Activated naive CD8-positive, alpha-beta T cell treated with anti-CD3 and anti-CD28 coated beads for 36 hours (primary cell): ENCODE results near the gene IGSF23. TPM values are rescaled to one million over a fixed set of nuclear protein-coding genes. Genes with fewer than 3 reads are reported as not detected.

Experiments
- DNase-seq: peaks from one replicate; pipeline ENCODE4 v3.0.0; 2021
- H3K27ac Mint-ChIP-seq: one replicate; pipeline ENCODE4 v1.8.0; 2022; ENCODE audit warnings: mild to moderate bottlenecking, moderate library complexity, mixed read lengths
- H3K27me3 Mint-ChIP-seq: one replicate; pipeline ENCODE4 v1.8.0; 2022; ENCODE audit warnings: mild to moderate bottlenecking, mixed read lengths
- H3K36me3 Mint-ChIP-seq: one replicate; pipeline ENCODE4 v1.8.0; 2021; ENCODE audit warnings: mild to moderate bottlenecking, mixed read lengths
- H3K4me1 Mint-ChIP-seq: one replicate; pipeline ENCODE4 v1.8.0; 2021; ENCODE audit warnings: mixed read lengths
- H3K4me3 Mint-ChIP-seq: one replicate; pipeline ENCODE4 v1.8.0; 2022; ENCODE audit warnings: mild to moderate bottlenecking, moderate library complexity, mixed read lengths
- H3K9me3 Mint-ChIP-seq: one replicate; pipeline ENCODE4 v1.8.0; 2022; ENCODE audit warnings: mixed read lengths
- total RNA-seq, 2 experiments: library from RNA; stranded (reverse); gene quantifications; one replicate each; pipeline ENCODE4 v1.2.3, GENCODE V29; 2021

The IGSF23 gene
- total RNA-seq, 2 experiments from 2014 or later = not detected

- no peak for DNase-seq
- Mint-ChIP-seq H3K4me1 (no peaks in the 10 kb centered on the region), H3K27ac (no peak overlapping the region), H3K36me3 (no peaks in the 10 kb centered on the region), H3K27me3 (peaks cover 4% of the 10 kb centered on the region), H3K9me3 (no peaks in the 10 kb centered on the region), H3K4me3 (no peak overlapping the region)
Measured at GRCh38 chr19:44636439-44637389, 23.4 kb downstream of the IGSF23 start.

GRCh38 chr19:44637390-44637764 lies 24.0 kb downstream of the IGSF23 start:
- H3K36me3 Mint-ChIP-seq = no peaks in the 10 kb centered on the region
- H3K4me3 Mint-ChIP-seq = no peak overlapping the region
- H3K4me1 Mint-ChIP-seq = no peaks in the 10 kb centered on the region
- peaks cover 5% of the 10 kb centered on the region for H3K27me3 Mint-ChIP-seq
- no peaks in the 10 kb centered on the region for H3K9me3 Mint-ChIP-seq
- DNase-seq = no peak
- no peak overlapping the region for H3K27ac Mint-ChIP-seq

GRCh38 chr19:44640518-44640917 lies 27.2 kb downstream of the IGSF23 start:
- no peak overlapping the region for H3K27ac Mint-ChIP-seq
- H3K4me3 Mint-ChIP-seq = no peak overlapping the region
- H3K4me1 Mint-ChIP-seq = peaks cover 2% of the 10 kb centered on the region
- H3K36me3 Mint-ChIP-seq = no peaks in the 10 kb centered on the region
- peaks cover 12% of the 10 kb centered on the region for H3K27me3 Mint-ChIP-seq
- no peaks in the 10 kb centered on the region for H3K9me3 Mint-ChIP-seq
- DNase-seq = no peak

GRCh38 chr19:44641501-44642265 lies 28.3 kb downstream of the IGSF23 start:
- Mint-ChIP-seq H3K9me3 (no peaks in the 10 kb centered on the region), H3K36me3 (peaks cover 3% of the 10 kb centered on the region), H3K27ac (no peak overlapping the region), H3K27me3 (peaks cover 20% of the 10 kb centered on the region), H3K4me1 (peaks cover 3% of the 10 kb centered on the region), H3K4me3 (no peak overlapping the region)
- DNase-seq = no peak

GRCh38 chr19:44642377-44642776 lies 29.0 kb downstream of the IGSF23 start:
- peaks cover 21% of the 10 kb centered on the region for H3K27me3 Mint-ChIP-seq
- no peak overlapping the region for H3K27ac Mint-ChIP-seq
- peaks cover 3% of the 10 kb centered on the region for H3K4me1 Mint-ChIP-seq
- no peak overlapping the region for H3K4me3 Mint-ChIP-seq
- DNase-seq = no peak
- no peaks in the 10 kb centered on the region for H3K9me3 Mint-ChIP-seq
- H3K36me3 Mint-ChIP-seq = peaks cover 3% of the 10 kb centered on the region

- H3K27me3 Mint-ChIP-seq = peaks cover 21% of the 10 kb centered on the region
- H3K4me1 Mint-ChIP-seq = peaks cover 8% of the 10 kb centered on the region
- H3K36me3 Mint-ChIP-seq = peaks cover 3% of the 10 kb centered on the region
- H3K27ac Mint-ChIP-seq = peak within 1 kb of the TSS; percentile 42
- H3K4me3 Mint-ChIP-seq = peak within 1 kb of the TSS; percentile 89
- no peaks in the 10 kb centered on the region for H3K9me3 Mint-ChIP-seq
- peak; percentile 68 for DNase-seq
Measured at GRCh38 chr19:44643605-44644401, 30.4 kb downstream of the IGSF23 start, which contains the start of gene PVR. PVR (plus strand) TSS chr19:44643910; CDS start chr19:44644097, 187 bp downstream.

GRCh38 chr19:44644402-44645016 lies 31.1 kb downstream of the IGSF23 start:
- H3K36me3 Mint-ChIP-seq = peaks cover 3% of the 10 kb centered on the region
- no peaks in the 10 kb centered on the region for H3K9me3 Mint-ChIP-seq
- DNase-seq = no peak
- peak overlapping the region; percentile 42 for H3K27ac Mint-ChIP-seq
- peaks cover 21% of the 10 kb centered on the region for H3K27me3 Mint-ChIP-seq
- H3K4me3 Mint-ChIP-seq = peak overlapping the region; percentile 89
- peaks cover 8% of the 10 kb centered on the region for H3K4me1 Mint-ChIP-seq

GRCh38 chr19:44645407-44646048 lies 32.2 kb downstream of the IGSF23 start:
- Mint-ChIP-seq H3K27me3 (peaks cover 21% of the 10 kb centered on the region), H3K27ac (no peak overlapping the region), H3K36me3 (peaks cover 7% of the 10 kb centered on the region), H3K9me3 (no peaks in the 10 kb centered on the region), H3K4me3 (no peak overlapping the region), H3K4me1 (peaks cover 8% of the 10 kb centered on the region)
- DNase-seq = no peak

- H3K9me3 Mint-ChIP-seq = no peaks in the 10 kb centered on the region
- H3K27me3 Mint-ChIP-seq = peaks cover 21% of the 10 kb centered on the region
Measured at GRCh38 chr19:44646049-44646416, 32.7 kb downstream of the IGSF23 start.

GRCh38 chr19:44647144-44647543 lies 33.8 kb downstream of the IGSF23 start:
- H3K4me3 Mint-ChIP-seq = no peak overlapping the region
- H3K27ac Mint-ChIP-seq = no peak overlapping the region
- peaks cover 13% of the 10 kb centered on the region for H3K36me3 Mint-ChIP-seq
- no peak for DNase-seq
- peaks cover 8% of the 10 kb centered on the region for H3K4me1 Mint-ChIP-seq
- H3K27me3 Mint-ChIP-seq = peaks cover 15% of the 10 kb centered on the region
- no peaks in the 10 kb centered on the region for H3K9me3 Mint-ChIP-seq

More at GRCh38 chr19:44646049-44646416, 32.7 kb downstream of the IGSF23 start:
- Mint-ChIP-seq H3K4me3 (no peak overlapping the region), H3K27ac (no peak overlapping the region), H3K36me3 (peaks cover 8% of the 10 kb centered on the region), H3K4me1 (peaks cover 8% of the 10 kb centered on the region)
- no peak for DNase-seq

GRCh38 chr19:44648631-44649251 lies 35.4 kb downstream of the IGSF23 start:
- Mint-ChIP-seq H3K4me3 (no peak overlapping the region), H3K4me1 (peaks cover 8% of the 10 kb centered on the region), H3K27ac (no peak overlapping the region), H3K9me3 (no peaks in the 10 kb centered on the region), H3K27me3 (peaks cover 15% of the 10 kb centered on the region), H3K36me3 (peaks cover 13% of the 10 kb centered on the region)
- DNase-seq = no peak

- DNase-seq = no peak
- Mint-ChIP-seq H3K27me3 (peaks cover 10% of the 10 kb centered on the region), H3K27ac (no peak overlapping the region), H3K36me3 (peaks cover 17% of the 10 kb centered on the region), H3K4me3 (no peak overlapping the region), H3K9me3 (no peaks in the 10 kb centered on the region), H3K4me1 (peaks cover 10% of the 10 kb centered on the region)
Measured at GRCh38 chr19:44649578-44650145, 36.3 kb downstream of the IGSF23 start.

GRCh38 chr19:44653343-44653742 lies 40.0 kb downstream of the IGSF23 start:
- H3K36me3 Mint-ChIP-seq = peaks cover 34% of the 10 kb centered on the region
- no peaks in the 10 kb centered on the region for H3K9me3 Mint-ChIP-seq
- H3K27ac Mint-ChIP-seq = no peak overlapping the region
- no peaks in the 10 kb centered on the region for H3K27me3 Mint-ChIP-seq
- H3K4me3 Mint-ChIP-seq = no peak overlapping the region
- H3K4me1 Mint-ChIP-seq = peaks cover 11% of the 10 kb centered on the region
- no peak for DNase-seq
